Measurements from ENCODE around the gene FAM13B. TPM values are rescaled to one million over a fixed set of nuclear protein-coding genes. Genes with fewer than 3 reads are reported as not detected.

FAM13B gene
- polyA plus RNA-seq, 1 of the 3 experiments (the other 2 are of a cell fraction) = 13.0 TPM

GRCh38 chr5:138029944-138030343 lies 2.9 kb downstream of the FAM13B start:
- Histone ChIP-seq H3K36me3 (replicated peaks in 1 of 2; ENCODE audit: control insufficient read depth in 1 of 2, insufficient read depth in 2 of 2, low read length in 1 of 2) (peaks cover 2 to 12% of the 10 kb centered on the region in 2 experiments), H3K4me2 (peak overlapping the region; percentile 95; the same call in 1 of the 2 replicates), H3F3A (replicated peaks; ENCODE audit: insufficient read depth) (peaks cover 23% of the 10 kb centered on the region), H3K9ac (no peak overlapping the region), H3K9me3 (no peaks in the 10 kb centered on the region), H2AFZ (ENCODE audit: low read depth) (no peak overlapping the region), H4K20me1 (ENCODE audit: insufficient read depth) (peaks cover 71% of the 10 kb centered on the region), H3K4me1 (ENCODE audit: control insufficient read depth in 1 of 2, insufficient read depth in 2 of 2, low read depth in 1 of 2, low read length in 1 of 2) (peaks cover 9 to 10% of the 10 kb centered on the region in 2 experiments; a peak in 3 of 4 replicates), H3K4me3 (ENCODE audit: low read depth in 2 of 2, low read length in 1 of 2) (no peak overlapping the region), H3K79me2 (ENCODE audit: insufficient read depth) (peaks cover 79% of the 10 kb centered on the region), H3K27me3 (ENCODE audit: insufficient read depth) (no peaks in the 10 kb centered on the region), H3K27ac (ENCODE audit: low read depth in 2 of 2, low read length in 1 of 2) (no peak overlapping the region), H3K9me2 (no peaks in the 10 kb centered on the region)
- no peak for TF ChIP-seq SIN3A (IDR thresholded peaks at IDR 0.05; ENCODE audit: borderline replicate concordance, low read depth, low read length)
- TF ChIP-seq TAF1 (IDR thresholded peaks at IDR 0.05; ENCODE audit: borderline replicate concordance, low read depth, low read length) = no peak
- no peak for TF ChIP-seq FOXJ3 (CRISPR knock-in tag; IDR thresholded peaks at IDR 0.05)
- TF ChIP-seq POLR2AphosphoS5 (IDR thresholded peaks at IDR 0.05; ENCODE audit: low read depth, low read length) = no peak
- no peak for TF ChIP-seq MEF2A (IDR thresholded peaks at IDR 0.05; ENCODE audit: borderline replicate concordance, low read depth)
- no peak for TF ChIP-seq TEAD4 (IDR thresholded peaks at IDR 0.05; ENCODE audit: borderline replicate concordance, insufficient read depth)
- no peak for TF ChIP-seq RFX5 (IDR thresholded peaks at IDR 0.05; ENCODE audit: low read length)
- no peak for TF ChIP-seq EP300 (IDR thresholded peaks at IDR 0.05; ENCODE audit: borderline replicate concordance in 1 of 2, low read depth in 1 of 2, low read length in 1 of 2)
- TF ChIP-seq REST (IDR thresholded peaks at IDR 0.05; ENCODE audit: low read depth, low read length) = no peak
- TF ChIP-seq EZH2phosphoT487 (IDR thresholded peaks at IDR 0.05; ENCODE audit: borderline replicate concordance, low read depth) = no peak
- POLR2A ChIA-PET = no interaction called here
- CTCF ChIA-PET = interaction anchor here (1.1 to 2.1 kb wide), 2 partner anchors 19 to 251 kb away, joined by 3 to 6 read pairs; no protein-coding TSS in a partner anchor
- DNase-seq = no peak
- 98% methylated on average over 2 of the region's 2 CpGs for WGBS (ENCODE audit: low lambda C conversion rate)

GRCh38 chr5:138029501-138029900 lies 3.4 kb downstream of the FAM13B start:
- Histone ChIP-seq H3K4me3 (ENCODE audit: low read depth in 2 of 2, low read length in 1 of 2) (no peak overlapping the region), H3F3A (replicated peaks; ENCODE audit: insufficient read depth) (peaks cover 22% of the 10 kb centered on the region), H3K9ac (no peak overlapping the region), H3K9me3 (no peaks in the 10 kb centered on the region), H4K20me1 (ENCODE audit: insufficient read depth) (peaks cover 76% of the 10 kb centered on the region), H3K4me2 (peak overlapping the region; percentile 43; the same call in 1 of the 2 replicates), H3K79me2 (ENCODE audit: insufficient read depth) (peaks cover 83% of the 10 kb centered on the region), H3K27ac (ENCODE audit: low read depth in 2 of 2, low read length in 1 of 2) (no peak overlapping the region; a peak in 1 of 4 replicates), H3K27me3 (ENCODE audit: insufficient read depth) (no peaks in the 10 kb centered on the region), H3K9me2 (no peaks in the 10 kb centered on the region), H2AFZ (ENCODE audit: low read depth) (no peak overlapping the region), H3K4me1 (ENCODE audit: control insufficient read depth in 1 of 2, insufficient read depth in 2 of 2, low read depth in 1 of 2, low read length in 1 of 2) (peaks cover 9 to 11% of the 10 kb centered on the region in 2 experiments; a peak in 3 of 4 replicates), H3K36me3 (replicated peaks in 1 of 2; ENCODE audit: control insufficient read depth in 1 of 2, insufficient read depth in 2 of 2, low read length in 1 of 2) (peaks cover 2 to 12% of the 10 kb centered on the region in 2 experiments)
- DNase-seq = no peak
- TF ChIP-seq POLR2AphosphoS5 (IDR thresholded peaks at IDR 0.05; ENCODE audit: low read depth, low read length) = no peak
- TF ChIP-seq FOXM1 (IDR thresholded peaks at IDR 0.05; ENCODE audit: low read depth) = no peak
- TF ChIP-seq, protein P1, sequence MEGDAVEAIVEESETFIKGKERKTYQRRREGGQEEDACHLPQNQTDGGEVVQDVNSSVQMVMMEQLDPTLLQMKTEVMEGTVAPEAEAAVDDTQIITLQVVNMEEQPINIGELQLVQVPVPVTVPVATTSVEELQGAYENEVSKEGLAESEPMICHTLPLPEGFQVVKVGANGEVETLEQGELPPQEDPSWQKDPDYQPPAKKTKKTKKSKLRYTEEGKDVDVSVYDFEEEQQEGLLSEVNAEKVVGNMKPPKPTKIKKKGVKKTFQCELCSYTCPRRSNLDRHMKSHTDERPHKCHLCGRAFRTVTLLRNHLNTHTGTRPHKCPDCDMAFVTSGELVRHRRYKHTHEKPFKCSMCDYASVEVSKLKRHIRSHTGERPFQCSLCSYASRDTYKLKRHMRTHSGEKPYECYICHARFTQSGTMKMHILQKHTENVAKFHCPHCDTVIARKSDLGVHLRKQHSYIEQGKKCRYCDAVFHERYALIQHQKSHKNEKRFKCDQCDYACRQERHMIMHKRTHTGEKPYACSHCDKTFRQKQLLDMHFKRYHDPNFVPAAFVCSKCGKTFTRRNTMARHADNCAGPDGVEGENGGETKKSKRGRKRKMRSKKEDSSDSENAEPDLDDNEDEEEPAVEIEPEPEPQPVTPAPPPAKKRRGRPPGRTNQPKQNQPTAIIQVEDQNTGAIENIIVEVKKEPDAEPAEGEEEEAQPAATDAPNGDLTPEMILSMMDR (IDR thresholded peaks at IDR 0.05) = no peak
- TF ChIP-seq, protein P2, sequence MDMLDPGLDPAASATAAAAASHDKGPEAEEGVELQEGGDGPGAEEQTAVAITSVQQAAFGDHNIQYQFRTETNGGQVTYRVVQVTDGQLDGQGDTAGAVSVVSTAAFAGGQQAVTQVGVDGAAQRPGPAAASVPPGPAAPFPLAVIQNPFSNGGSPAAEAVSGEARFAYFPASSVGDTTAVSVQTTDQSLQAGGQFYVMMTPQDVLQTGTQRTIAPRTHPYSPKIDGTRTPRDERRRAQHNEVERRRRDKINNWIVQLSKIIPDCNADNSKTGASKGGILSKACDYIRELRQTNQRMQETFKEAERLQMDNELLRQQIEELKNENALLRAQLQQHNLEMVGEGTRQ (IDR thresholded peaks at IDR 0.05; ENCODE audit: borderline replicate concordance, low read depth, low read length) = no peak
- TF ChIP-seq CHD2 (IDR thresholded peaks at IDR 0.05; ENCODE audit: low read length, partially characterized antibody) = no peak
- no peak for TF ChIP-seq YY1 (IDR thresholded peaks at IDR 0.05; ENCODE audit: low read depth)
- TF ChIP-seq SIN3A (IDR thresholded peaks at IDR 0.05; ENCODE audit: borderline replicate concordance, low read depth, low read length) = no peak
- no peak for TF ChIP-seq SMC3 (IDR thresholded peaks at IDR 0.05; ENCODE audit: low read depth, low read length)
- no peak for TF ChIP-seq RCOR1 (IDR thresholded peaks at IDR 0.05; ENCODE audit: low read length)
- TF ChIP-seq, protein P3, sequence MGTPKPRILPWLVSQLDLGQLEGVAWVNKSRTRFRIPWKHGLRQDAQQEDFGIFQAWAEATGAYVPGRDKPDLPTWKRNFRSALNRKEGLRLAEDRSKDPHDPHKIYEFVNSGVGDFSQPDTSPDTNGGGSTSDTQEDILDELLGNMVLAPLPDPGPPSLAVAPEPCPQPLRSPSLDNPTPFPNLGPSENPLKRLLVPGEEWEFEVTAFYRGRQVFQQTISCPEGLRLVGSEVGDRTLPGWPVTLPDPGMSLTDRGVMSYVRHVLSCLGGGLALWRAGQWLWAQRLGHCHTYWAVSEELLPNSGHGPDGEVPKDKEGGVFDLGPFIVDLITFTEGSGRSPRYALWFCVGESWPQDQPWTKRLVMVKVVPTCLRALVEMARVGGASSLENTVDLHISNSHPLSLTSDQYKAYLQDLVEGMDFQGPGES (IDR thresholded peaks at IDR 0.05; ENCODE audit: low read depth, low read length) = no peak
- TF ChIP-seq NFIC (IDR thresholded peaks at IDR 0.05; ENCODE audit: borderline replicate concordance) = no peak
- no peak for TF ChIP-seq RXRA (IDR thresholded peaks at IDR 0.05; ENCODE audit: borderline replicate concordance, low read depth)
- WGBS (ENCODE audit: low lambda C conversion rate) = 93% methylated on average over 2 of the region's 2 CpGs
- CTCF ChIA-PET = interaction anchor here (1.1 to 2.1 kb wide), 2 partner anchors 19 to 251 kb away, joined by 3 to 6 read pairs; no protein-coding TSS in a partner anchor
- POLR2A ChIA-PET = interaction anchor here (0.5 kb wide), 1 partner anchor 250 kb away, joined by 3 read pairs; no protein-coding TSS in a partner anchor

Data from SK-N-SH (cell line).